ENCODE data around the gene AHI1. TPM values are rescaled to one million over a fixed set of nuclear protein-coding genes. Genes with fewer than 3 reads are reported as not detected.

Gene AHI1
- polyA plus RNA-seq, 1 experiment = 29.0 TPM

DNA sequence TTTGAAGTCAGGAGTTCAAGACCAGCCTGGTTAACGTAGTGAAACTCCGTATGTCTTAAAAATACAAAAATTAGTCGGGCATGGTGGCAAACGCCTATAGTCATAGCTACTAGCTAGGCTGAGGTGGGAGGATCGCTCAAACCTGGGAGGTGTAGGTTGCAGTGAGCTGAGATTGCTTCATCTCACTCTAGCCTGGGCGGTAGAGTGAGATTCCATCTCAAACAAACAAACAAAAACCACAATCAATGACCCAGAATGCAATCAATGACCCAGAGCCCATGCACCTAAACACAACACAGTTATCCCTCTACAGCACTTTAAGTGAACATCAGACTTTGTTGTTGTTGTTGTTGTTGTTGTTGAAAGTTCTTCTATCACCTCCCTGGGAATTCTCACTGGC is 238.6 kb downstream of the AHI1 start:
- ChIA-PET POLR2A (no interaction called here), CTCF (no interaction called here)
- no peak for DNase-seq (ENCODE audit: low read depth, low spot score)
- no peak overlapping the region for H3K4me3 ChIP-seq (ENCODE audit: low read depth, low read length)
- TF ChIP-seq, protein P1, sequence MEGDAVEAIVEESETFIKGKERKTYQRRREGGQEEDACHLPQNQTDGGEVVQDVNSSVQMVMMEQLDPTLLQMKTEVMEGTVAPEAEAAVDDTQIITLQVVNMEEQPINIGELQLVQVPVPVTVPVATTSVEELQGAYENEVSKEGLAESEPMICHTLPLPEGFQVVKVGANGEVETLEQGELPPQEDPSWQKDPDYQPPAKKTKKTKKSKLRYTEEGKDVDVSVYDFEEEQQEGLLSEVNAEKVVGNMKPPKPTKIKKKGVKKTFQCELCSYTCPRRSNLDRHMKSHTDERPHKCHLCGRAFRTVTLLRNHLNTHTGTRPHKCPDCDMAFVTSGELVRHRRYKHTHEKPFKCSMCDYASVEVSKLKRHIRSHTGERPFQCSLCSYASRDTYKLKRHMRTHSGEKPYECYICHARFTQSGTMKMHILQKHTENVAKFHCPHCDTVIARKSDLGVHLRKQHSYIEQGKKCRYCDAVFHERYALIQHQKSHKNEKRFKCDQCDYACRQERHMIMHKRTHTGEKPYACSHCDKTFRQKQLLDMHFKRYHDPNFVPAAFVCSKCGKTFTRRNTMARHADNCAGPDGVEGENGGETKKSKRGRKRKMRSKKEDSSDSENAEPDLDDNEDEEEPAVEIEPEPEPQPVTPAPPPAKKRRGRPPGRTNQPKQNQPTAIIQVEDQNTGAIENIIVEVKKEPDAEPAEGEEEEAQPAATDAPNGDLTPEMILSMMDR (IDR thresholded peaks at IDR 0.05; ENCODE audit: low read depth, low read length) = no peak
- H3K9me3 ChIP-seq (ENCODE audit: control insufficient read depth, insufficient read depth, low read length) = no peaks in the 10 kb centered on the region
- H3K27ac ChIP-seq (ENCODE audit: low read depth, low read length) = no peak overlapping the region
- no peaks in the 10 kb centered on the region for H3K27me3 ChIP-seq (ENCODE audit: control insufficient read depth, insufficient read depth, low read length)

DNA sequence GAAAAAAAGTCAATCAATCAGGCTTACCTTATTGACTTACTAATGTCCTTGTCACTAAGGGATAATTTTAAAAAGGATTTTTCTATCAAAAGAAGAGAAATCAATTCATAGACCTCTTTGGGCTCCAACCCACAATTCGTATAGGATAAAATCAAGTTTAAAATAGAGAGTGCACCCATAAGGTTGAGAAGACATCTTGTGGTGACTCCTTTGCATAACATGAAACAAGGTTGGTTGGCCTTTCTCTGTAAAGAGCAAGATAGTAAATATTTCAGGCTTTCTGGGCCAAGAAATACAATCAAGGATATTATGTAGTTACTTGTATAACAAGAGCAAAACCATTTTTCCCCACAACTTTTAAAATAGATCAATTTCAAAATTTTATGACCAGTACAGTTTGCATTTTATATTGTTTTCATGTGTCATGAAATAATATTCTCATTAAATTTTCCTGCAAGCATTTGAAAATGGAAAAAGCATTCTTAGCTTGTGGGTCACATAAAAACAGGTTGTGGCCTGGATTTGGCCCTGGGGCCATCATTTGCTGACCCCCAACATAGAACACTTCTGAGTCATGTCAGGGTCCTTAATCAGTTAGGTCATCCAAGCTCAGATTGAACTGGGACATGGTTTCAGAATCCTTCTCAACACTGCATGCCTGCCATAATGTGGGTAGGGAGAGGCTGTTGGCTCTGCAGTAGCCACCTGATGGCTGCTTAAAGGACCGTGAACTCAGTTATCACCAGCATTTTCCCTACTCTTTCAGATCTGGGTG is 239.7 kb downstream of the AHI1 start:
- TF ChIP-seq, protein P1 (IDR thresholded peaks at IDR 0.05; ENCODE audit: low read depth, low read length) = no peak
- H3K27me3 ChIP-seq (ENCODE audit: control insufficient read depth, insufficient read depth, low read length) = no peaks in the 10 kb centered on the region
- ChIA-PET POLR2A (no interaction called here), CTCF (no interaction called here)
- DNase-seq (ENCODE audit: low read depth, low spot score) = no peak
- H3K9me3 ChIP-seq (ENCODE audit: control insufficient read depth, insufficient read depth, low read length) = no peaks in the 10 kb centered on the region
- no peak overlapping the region for H3K27ac ChIP-seq (ENCODE audit: low read depth, low read length)
- no peak overlapping the region for H3K4me3 ChIP-seq (ENCODE audit: low read depth, low read length)

DNA sequence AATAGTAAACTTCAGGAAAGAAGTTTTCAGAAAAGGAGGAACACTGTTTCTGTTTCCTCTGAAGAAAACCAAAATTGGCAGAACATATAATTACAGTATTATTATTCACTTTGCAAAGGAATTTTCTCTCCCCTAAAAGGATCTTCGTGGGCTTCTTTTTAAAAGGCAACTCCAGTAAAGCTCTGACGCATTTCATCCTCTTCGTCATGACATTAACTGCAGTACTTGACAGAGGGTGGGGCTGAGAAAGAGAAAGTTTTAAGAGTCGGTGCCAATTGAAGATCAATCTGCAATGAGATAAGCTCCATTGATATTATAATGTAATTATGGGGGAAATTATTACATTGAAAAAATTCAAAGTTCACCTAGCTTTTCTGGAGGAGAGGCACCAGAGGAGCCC is 240.7 kb downstream of the AHI1 start:
- no peaks in the 10 kb centered on the region for H3K9me3 ChIP-seq (ENCODE audit: control insufficient read depth, insufficient read depth, low read length)
- no peak overlapping the region for H3K27ac ChIP-seq (ENCODE audit: low read depth, low read length)
- TF ChIP-seq, protein P1 (IDR thresholded peaks at IDR 0.05; ENCODE audit: low read depth, low read length) = no peak
- POLR2A ChIA-PET = no interaction called here
- no peak overlapping the region for H3K4me3 ChIP-seq (ENCODE audit: low read depth, low read length)
- H3K27me3 ChIP-seq (ENCODE audit: control insufficient read depth, insufficient read depth, low read length) = no peaks in the 10 kb centered on the region
- CTCF ChIA-PET = no interaction called here
- DNase-seq (ENCODE audit: low read depth, low spot score) = no peak

DNA sequence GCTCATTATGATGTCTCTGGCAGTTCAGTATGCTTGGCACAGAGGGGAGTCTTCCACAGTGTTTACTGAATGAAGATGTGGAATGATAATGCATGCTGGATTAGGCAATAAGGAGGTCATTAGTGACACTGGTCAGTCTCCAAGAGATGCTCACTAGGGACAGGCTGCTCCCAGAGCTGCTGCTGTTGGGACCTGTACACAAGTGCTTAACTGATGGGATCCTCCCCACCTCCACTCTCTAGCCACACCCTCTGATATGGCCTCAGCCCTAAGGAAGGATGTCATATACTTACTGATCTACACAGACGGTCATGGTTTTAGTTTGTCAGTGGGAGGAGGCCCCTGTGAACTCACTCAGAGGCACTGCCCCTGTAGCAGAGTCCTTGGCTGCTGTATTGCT is 243.1 kb downstream of the AHI1 start:
- no peak overlapping the region for H3K27ac ChIP-seq (ENCODE audit: low read depth, low read length)
- H3K4me3 ChIP-seq (ENCODE audit: low read depth, low read length) = no peak overlapping the region
- TF ChIP-seq, protein P1 (IDR thresholded peaks at IDR 0.05; ENCODE audit: low read depth, low read length) = no peak
- CTCF ChIA-PET = no interaction called here
- H3K27me3 ChIP-seq (ENCODE audit: control insufficient read depth, insufficient read depth, low read length) = no peaks in the 10 kb centered on the region
- no peak for DNase-seq (ENCODE audit: low read depth, low spot score)
- POLR2A ChIA-PET = no interaction called here
- H3K9me3 ChIP-seq (ENCODE audit: control insufficient read depth, insufficient read depth, low read length) = no peaks in the 10 kb centered on the region

DNA sequence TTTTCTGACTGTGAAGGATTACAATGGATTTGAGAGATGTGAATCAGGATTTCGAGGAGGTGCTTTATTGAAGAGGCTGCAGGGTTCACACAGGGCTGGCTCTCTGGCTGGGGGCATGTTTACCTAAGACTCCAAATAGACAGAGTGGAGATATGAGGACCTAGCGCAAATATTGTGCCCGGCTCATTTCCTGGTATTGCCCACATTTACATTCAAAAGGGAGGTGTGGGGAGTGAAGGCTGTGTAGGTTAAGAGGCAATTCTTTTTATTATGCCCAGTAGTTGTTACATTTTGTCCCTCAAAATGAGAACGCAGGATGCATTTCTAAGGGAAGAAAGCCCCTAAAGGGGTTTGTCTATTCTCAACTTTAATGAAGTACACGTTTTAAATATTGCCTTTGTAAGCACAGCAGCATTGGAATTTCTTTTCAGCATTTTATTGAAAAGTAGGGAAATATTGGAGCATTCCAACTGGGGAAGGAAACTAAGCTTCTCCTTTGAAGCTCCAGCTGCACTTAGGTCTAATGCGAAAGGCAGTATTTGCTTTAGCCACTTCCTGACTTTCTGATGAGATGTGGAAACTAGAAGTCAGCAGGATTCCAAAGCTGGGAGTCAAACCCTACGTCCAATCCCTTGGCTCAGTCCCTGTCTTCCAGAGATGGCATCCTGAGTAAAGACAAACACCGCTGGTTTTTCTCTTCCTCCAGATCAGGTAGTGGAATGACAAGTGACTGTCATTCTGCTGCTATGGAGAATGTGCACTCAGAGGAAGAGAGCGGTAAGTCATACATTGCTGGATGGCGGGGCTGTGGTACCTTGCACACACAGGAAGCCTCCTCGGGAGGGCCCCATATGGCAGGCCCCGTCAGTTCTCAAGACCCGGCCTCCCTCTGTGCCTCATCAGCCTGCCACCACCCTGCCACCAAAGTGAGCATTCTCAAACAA is 245.8 kb downstream of the AHI1 start:
- POLR2A ChIA-PET = no interaction called here
- Histone ChIP-seq H3K9me3 (ENCODE audit: control insufficient read depth, insufficient read depth, low read length) (no peaks in the 10 kb centered on the region), H3K27ac (ENCODE audit: low read depth, low read length) (no peak overlapping the region), H3K27me3 (ENCODE audit: control insufficient read depth, insufficient read depth, low read length) (no peaks in the 10 kb centered on the region), H3K4me3 (ENCODE audit: low read depth, low read length) (no peak overlapping the region)
- CTCF ChIA-PET = interaction anchor here (0.6 kb wide), 1 partner anchor 107 kb away, joined by 3 read pairs; no protein-coding TSS in a partner anchor
- TF ChIP-seq, protein P1 (IDR thresholded peaks at IDR 0.05; ENCODE audit: low read depth, low read length) = no peak
- no peak for DNase-seq (ENCODE audit: low read depth, low spot score)
